HG02759 (cell line): Measurements from ENCODE around the gene GADD45B.

Experiments used
- ATAC-seq: cut with Tn5 transposase; IDR thresholded peaks from one replicate; pipeline ENCODE4 v1.9.1; 2021; ENCODE audit warnings: mild to moderate bottlenecking, moderate library complexity; ENCODE audit not compliant: unreplicated experiment

GADD45B gene

GRCh38 chr19:2475702-2476450, at the start of gene GADD45B:
Gene GADD45B, plus strand, starts transcription at chr19:2476127. Its CDS starts 232 bp downstream, at chr19:2476359.
- ATAC-seq, result peak; percentile 46

GRCh38 chr19:2426611-2427428, 49.1 kb upstream of the GADD45B start:
- ATAC-seq, result peak; percentile 19

- peak; percentile 83 for ATAC-seq
Observed at GRCh38 chr19:2427429-2428320, 48.3 kb upstream of the GADD45B start, which contains the start of gene TIMM13. Gene TIMM13, minus strand, starts transcription at chr19:2427586. Its CDS starts 53 bp downstream, at chr19:2427533.

GRCh38 chr19:2428321-2428690, 47.6 kb upstream of the GADD45B start:
- no peak for ATAC-seq

GRCh38 chr19:2428756-2429711, 46.9 kb upstream of the GADD45B start:
- ATAC-seq, result no peak

GRCh38 chr19:2429917-2430535, 45.9 kb upstream of the GADD45B start:
- ATAC-seq, result no peak

- no peak for ATAC-seq
Observed at GRCh38 chr19:2431318-2432055, 44.4 kb upstream of the GADD45B start.

- ATAC-seq, result no peak
Observed at GRCh38 chr19:2432131-2432848, 43.6 kb upstream of the GADD45B start.

GRCh38 chr19:2433854-2434253, 42.1 kb upstream of the GADD45B start:
- ATAC-seq, result no peak

GRCh38 chr19:2434267-2434666, 41.7 kb upstream of the GADD45B start:
- no peak for ATAC-seq

- ATAC-seq, result no peak
Observed at GRCh38 chr19:2434721-2435265, 41.1 kb upstream of the GADD45B start.

- no peak for ATAC-seq
Observed at GRCh38 chr19:2436384-2436783, 39.5 kb upstream of the GADD45B start.

- ATAC-seq, result no peak
Observed at GRCh38 chr19:2436926-2437325, 39.0 kb upstream of the GADD45B start.

GRCh38 chr19:2438178-2438577, 37.7 kb upstream of the GADD45B start:
- no peak for ATAC-seq

- no peak for ATAC-seq
Observed at GRCh38 chr19:2440515-2440914, 35.4 kb upstream of the GADD45B start.

- ATAC-seq, result no peak
Observed at GRCh38 chr19:2441096-2441752, 34.7 kb upstream of the GADD45B start.

GRCh38 chr19:2443116-2443784, 32.7 kb upstream of the GADD45B start:
- no peak for ATAC-seq
